Suppressor macrophage (primary cell): Measurements from ENCODE around the gene CACNA1G.

Experiments
- DNase-seq, 4 experiments: peaks; one replicate each; pipeline ENCODE4 v3.0.0-alpha.2; 2020 to 2022

The CACNA1G gene

DNA sequence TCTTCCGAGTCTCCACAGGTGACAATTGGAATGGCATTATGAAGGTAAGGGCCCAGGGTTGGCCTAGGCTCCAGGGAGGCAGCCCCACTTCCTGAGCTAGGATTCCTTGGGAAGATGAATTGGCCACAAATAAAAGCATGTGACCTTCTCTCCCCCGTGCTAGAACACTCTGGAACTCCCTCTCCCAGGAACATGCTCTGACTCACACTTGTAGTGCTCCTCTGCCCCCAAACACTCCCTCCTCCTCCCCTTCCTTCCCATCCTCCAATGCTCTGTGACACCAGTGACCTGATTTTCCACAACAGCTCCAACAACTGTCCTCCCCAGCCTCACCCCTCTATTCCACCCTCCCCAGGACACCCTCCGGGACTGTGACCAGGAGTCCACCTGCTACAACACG is 57.8 kb downstream of the CACNA1G start:
- DNase-seq, result peak; percentile 14 to 43 (median 36)

DNA sequence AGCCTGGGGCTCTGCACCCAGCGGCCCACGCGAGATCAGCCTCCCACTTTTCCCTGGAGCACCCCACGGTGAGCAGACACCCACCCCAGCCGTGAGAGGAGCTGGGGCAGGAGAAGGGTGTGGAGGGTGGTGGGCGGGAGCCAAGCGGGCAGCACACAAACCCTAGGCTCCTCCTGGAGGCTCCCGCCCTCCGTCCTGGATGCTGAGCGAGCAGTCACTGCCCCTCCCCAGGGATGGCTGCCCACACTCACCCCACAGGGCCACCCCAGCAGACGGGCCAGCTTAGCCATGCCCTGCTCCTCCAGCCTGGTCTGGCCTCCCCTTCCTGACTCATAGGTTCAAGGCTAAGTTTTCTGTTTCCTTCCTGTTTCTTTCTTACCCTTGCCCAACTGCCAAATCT is 58.4 kb downstream of the CACNA1G start:
- DNase-seq, result peak; percentile 77 to 87 (median 86)

DNA sequence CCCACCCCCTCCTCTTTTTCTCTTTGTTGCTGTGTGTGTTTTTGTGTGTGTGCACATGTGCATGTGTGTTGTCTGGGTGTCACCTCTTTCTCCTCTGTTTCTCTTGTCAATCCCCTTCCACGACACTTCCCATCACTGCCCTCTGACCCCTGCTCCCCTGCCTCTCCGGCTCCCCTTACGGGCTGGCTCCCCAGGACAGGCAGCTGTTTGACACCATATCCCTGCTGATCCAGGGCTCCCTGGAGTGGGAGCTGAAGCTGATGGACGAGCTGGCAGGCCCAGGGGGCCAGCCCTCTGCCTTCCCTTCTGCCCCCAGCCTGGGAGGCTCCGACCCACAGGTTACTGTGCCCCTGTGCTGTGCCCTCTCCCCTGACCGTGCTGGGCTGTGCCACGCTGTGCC is 59.0 kb downstream of the CACNA1G start:
- DNase-seq, result no peak

DNA sequence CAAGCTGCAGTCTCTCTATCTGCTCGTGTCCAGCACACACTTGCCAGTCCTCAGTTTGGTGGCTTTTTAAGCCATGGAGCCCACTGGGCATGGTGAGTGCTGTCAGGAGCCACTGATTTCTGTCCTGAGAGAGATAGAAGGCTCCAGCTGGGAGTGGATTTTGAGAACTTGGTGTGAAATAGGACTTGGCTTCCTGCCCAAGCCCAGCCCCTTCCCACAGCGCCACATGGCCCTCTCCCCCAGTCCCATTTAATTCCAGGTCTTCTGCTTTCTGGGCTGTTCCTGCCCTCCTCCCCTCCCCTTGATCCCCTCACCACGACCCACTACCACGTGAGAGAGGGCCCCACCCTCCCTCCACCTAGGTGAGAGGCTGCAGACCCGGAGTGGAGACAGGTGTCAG is 59.7 kb downstream of the CACNA1G start:
- no peak for DNase-seq

DNA sequence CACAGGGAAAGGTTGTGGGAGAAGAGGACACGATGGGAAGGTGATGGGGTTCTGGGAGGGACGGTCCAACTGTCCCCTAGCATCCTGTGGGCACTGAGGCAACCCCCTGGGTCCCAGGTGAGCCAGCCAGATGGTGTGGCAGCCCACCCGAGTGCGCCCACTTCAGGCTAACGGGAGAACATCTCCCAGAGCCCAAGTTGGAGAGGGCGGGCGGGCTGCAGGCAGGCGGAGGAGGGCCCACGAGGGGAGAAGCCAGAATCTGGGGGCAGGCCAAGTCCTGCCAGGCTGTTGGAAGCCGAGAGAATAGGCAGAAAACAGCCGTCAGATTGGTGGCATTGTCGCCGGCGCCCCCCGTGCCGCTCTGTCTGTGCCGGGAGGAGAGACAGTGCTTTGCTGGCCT is 60.3 kb downstream of the CACNA1G start:
- DNase-seq, result no peak

DNA sequence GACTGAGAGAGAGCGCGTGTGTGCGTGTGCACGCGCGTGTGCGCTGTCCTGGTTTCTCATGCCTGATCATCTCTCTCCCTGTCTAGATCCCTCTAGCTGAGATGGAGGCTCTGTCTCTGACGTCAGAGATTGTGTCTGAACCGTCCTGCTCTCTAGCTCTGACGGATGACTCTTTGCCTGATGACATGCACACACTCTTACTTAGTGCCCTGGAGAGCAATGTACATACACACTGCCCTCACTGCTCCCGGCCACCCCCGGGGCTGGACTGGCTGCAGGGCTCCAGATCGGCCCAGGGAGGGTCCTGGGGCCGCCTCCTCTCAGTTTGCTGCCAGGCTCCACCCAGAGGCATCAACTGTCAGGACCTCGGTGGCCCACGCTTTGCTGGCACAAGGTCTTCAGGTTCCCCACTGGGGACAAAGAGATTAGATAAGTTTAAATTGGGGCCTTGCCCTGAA is 61.1 kb downstream of the CACNA1G start:
- peak; percentile 70 to 88 (median 78) for DNase-seq

DNA sequence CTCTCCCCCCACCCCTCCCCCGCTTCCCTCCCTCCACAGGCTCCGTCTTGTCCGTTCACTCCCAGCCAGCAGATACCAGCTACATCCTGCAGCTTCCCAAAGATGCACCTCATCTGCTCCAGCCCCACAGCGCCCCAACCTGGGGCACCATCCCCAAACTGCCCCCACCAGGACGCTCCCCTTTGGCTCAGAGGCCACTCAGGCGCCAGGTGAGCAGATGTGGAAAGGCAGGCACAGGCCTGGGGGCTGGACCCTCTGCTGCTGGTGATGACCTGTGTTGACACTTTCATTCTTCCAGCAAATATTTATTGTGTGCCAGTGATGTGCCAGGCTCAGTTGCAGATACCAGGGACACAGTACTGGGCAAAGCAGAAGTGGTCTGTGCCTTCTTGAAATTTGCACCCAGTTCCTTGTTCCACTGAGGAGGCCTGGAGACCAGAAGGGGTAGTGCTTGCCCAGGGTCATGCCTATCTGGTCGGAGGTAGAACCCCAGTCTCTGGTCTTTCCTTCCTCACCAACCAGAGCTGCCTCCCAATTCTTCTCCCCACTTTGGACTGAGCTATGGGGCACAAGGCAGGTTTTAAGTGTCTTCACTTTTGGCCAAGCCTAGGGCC is 63.9 kb downstream of the CACNA1G start:
- peak; percentile 67 to 83 (median 78) for DNase-seq

DNA sequence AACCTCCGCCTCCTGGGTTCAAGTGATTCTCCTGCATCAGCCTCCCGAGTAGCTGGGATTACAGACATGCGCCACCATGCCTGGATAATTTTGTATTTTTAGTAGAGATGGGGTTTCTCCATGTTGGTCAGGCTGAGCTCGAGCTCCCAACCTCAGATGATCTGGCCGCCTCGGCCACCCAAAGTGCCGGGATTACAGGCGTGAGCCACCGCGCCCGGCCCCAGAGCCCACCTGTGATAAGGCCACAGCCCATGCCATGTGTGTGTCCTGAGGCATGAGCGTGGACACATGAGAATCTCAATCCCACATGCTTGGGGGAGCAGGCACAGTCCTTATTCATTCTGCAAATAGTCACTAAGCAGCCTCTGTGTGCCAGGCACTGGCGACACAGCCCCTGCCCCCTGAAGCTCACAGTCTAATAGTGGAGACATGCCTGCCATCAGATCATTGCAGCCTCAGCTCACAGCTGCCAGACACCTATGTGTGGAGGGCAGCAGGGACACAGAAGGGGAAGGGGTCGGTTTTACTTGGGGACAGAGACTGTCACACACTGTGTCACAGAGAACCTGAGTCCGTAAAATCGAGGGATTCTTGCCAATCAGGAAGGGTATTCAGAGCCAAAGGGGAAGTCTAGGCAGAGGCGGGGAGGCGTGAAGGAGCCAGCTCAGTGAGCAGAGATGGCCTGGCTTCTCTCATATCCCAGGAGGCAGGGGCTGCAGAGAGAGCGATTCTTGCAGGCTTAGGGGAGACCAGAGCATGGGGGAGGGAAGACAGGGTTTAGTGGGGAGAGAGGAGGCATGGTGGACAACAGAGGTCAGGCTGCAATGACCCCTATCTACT is 64.7 kb downstream of the CACNA1G start:
- DNase-seq, result peak; percentile 38 to 62 (median 52)

DNA sequence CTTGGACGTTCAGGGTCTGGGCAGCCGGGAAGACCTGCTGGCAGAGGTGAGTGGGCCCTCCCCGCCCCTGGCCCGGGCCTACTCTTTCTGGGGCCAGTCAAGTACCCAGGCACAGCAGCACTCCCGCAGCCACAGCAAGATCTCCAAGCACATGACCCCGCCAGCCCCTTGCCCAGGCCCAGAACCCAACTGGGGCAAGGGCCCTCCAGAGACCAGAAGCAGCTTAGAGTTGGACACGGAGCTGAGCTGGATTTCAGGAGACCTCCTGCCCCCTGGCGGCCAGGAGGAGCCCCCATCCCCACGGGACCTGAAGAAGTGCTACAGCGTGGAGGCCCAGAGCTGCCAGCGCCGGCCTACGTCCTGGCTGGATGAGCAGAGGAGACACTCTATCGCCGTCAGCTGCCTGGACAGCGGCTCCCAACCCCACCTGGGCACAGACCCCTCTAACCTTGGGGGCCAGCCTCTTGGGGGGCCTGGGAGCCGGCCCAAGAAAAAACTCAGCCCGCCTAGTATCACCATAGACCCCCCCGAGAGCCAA is 65.6 kb downstream of the CACNA1G start:
- DNase-seq, result peak; percentile 75 to 85 (median 76)

DNA sequence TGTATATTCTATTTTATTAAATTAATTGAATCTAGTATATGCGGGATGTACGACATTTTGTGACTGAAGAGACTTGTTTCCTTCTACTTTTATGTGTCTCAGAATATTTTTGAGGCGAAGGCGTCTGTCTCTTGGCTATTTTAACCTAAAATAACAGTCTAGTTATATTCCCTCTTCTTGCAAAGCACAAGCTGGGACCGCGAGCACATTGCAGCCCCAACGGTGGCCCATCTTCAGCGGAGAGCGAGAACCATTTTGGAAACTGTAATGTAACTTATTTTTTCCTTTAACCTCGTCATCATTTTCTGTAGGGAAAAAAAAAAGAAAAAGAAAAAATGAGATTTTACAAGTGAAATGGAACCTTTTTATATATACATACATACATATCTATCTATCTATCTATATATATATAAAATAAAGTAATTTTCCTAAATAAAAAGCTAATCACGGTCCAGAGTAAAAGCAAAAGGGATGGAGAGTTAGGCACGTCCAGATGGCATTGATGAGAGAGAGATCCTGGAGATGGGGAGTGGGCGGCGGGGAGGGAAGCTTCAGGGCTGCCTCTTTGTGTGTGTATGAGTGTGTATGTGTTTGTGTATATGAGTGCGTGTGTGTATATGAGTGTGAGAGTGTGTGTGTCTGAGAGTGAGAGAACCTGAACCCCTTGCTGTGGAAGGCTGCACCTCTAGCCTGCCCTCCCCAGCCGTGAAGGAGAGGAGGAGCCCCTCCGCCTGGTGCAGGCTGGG is 66.7 kb downstream of the CACNA1G start:
- no peak for DNase-seq

DNA sequence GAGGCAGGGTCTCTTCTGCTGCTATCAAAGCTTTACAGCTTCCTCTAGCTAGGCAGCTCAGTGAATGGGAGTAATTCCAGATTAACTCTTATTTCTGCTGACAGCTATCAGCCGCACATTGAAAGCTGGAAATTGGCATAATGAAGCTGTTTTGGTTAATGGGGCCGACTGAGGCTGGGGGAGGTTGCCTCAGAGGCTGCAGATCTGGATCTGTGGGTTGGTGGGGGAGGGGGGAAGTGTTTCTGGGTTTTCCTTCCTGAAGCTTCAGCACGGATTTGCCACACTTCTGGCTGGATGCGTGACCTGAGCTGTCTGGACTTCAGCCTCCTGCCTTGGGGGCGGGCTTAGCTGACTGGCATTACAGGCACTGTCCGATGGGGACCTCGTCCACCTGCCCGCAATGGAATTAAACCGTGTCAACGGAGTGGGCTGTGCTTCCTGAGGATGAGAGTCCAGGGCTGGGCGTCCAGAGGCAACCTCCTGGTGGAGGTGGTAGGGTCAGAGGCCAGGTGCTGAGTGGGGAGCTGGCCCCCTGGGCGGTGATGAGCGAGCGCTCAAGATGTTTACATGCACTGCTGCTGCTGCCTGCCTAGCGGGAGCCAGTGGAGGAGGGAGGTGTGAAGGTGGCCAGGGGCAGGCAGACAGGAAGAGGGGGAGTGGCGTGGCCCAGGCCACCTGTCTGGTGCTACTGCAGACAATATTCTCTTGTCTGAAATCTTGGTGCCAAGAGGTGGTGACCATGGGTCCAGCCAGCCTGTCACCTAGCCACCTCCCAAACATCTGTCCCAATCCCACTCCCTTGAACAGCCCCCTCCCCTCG is 67.5 kb downstream of the CACNA1G start:
- peak in 2 of 4 experiments; percentile 52 to 59 for DNase-seq

DNA sequence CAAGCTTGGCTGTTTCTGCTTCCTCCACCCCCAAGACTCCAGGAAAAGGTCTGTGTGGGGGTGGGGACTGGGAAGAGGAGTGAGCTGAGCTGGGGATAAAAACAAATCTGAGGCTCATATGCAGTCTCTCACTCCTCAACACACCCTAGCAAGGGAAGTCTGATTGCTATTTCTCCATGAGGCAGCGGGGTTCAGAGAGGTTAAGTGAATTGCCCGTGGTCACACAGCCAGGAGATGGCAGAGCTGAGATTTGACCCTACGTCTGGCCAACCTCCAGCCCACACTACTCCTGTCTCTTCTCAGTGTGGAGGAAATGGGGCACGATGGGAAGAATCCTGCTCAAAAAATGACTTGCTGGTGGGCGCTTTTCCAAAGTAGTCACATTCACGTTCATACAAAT is 69.4 kb downstream of the CACNA1G start:
- DNase-seq, result peak in 1 of 4 experiments; percentile 1

DNA sequence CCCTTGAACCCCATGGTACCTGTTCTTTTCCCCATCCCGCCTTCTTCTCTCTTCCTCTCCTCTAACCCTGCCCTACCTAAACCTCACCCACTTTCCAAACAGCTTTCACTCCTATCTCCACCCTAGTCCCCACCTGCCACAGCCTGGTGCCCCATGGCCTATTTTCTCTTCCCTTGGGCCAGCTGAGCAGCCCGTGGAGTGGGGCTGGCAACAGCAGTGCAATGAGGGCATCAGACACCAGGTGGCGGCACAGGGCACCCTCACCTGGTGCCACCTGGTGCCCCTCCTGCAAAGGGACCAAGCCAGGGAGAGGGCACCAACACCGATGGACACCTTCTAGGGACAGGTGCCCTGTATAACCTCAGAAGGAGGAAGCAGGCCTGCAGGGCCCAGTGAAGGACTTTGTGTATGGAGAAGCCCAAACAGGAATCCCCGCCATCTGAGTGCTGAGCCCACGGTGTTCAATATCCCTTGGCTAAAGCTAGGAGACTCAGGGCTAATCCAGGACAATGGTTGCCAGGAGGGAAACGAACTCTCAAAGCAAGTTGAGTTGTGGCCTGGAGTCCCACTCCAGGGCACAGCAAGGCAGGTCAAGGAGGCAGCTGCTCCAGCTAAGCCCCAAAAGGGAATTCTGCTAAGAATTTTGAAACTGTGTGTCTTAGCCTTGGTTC is 70.1 kb downstream of the CACNA1G start:
- peak in 2 of 4 experiments; percentile 45 to 64 for DNase-seq

DNA sequence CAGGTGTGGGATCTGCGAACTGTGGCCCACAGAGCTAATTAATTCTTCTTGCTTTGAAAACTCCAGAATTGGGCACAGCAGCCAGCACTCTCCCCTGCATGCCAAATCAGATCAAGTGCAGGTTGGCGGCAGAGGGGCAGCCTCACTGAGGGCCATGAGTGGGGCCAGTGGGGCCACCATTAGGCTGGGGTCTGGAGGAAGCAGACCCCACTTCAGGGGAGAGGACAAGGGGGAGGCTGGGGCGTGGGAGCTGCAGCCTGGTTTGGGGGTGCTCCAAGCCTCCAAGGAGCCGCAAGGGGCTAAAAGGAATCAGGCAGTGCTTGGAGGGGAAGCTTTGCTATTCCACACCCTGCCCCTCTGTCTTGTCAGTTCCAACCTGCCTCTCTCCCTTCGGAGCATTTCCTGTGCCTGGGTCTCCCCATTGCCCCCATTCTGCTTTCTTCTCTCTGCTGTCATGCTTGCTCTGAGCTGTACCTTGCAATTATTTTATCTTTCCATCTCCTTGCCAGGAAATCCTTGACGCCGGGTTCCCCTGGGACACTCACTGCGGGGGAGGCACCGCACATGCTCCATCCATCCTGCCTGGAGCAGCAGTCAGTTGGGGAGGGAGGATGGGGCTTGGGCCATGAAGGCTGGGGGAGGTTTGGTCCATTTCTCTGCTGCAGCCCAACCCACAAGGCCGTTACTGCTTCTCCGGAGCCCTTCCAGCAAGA is 70.8 kb downstream of the CACNA1G start:
- no peak for DNase-seq

DNA sequence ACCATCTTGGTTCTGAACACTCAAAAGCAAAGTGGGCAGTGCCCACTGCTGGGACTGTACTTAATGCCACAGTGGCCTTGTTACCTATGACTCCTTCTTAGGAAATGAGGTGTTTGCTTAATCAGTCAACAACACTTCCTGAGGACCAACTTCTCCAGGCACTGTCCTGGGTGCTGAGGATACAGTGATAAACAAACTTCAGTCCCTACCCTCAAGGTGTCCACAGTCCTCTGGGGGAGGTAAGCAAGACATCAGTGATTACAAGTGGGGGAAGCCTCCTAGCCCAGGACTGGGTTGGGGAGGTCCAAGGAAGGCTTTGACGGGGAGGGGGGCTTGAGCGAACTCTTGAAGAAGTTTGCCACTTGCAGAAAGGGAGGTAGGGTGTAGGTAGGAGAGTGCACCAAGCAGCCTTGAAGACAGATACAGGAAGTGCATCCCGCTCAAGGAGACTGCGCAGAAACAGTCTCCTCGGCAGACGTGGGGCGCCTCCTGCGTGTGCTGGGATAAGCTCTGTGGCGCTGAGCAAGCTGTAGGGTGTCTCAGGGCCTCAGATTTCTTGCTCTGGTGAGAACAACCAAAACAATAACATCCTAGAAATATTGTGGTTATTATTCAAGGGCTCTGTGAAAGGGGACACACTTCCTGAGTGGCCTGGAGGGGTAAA is 71.5 kb downstream of the CACNA1G start:
- DNase-seq, result no peak

DNA sequence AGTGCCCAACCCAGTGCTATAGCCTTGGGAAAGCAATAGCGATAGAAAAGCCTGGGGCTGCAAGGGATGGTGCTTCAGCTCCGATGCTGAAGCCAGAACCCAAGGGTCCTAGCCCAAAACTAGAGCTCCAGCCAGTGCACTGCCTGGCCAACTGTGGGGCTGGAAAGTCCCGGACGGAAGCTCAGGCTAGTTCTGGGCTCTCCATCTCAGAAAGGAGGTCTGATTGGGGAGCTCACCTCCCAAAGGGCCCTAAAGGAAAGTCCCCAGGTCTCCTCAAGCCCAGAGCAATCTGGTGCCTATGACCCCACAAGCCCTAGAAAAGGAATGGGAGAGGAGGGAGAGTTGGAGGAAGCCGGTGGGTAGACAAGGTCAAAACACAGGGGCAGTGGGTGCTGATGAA is 72.1 kb downstream of the CACNA1G start:
- DNase-seq, result no peak

DNA sequence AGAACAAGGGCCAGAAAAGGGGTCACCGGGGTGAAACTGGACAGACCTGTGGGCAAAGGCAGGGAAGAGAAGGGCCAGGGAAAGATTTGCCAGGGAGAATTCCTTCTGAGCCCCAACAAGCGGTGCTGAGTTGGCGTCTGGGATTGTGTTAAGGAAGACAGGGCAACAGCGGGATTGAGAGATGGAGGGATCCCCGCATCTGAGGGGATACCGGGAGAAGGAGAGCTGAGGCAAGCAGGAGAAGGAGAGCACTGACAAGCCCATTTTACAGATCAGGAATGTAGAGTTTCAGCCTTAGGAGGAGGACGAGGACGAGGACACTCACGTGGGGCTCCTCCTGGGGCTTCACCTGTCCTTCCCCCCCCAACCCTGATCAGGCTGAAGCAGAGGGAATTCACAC is 73.2 kb downstream of the CACNA1G start:
- DNase-seq, result peak in 1 of 4 experiments; percentile 3

DNA sequence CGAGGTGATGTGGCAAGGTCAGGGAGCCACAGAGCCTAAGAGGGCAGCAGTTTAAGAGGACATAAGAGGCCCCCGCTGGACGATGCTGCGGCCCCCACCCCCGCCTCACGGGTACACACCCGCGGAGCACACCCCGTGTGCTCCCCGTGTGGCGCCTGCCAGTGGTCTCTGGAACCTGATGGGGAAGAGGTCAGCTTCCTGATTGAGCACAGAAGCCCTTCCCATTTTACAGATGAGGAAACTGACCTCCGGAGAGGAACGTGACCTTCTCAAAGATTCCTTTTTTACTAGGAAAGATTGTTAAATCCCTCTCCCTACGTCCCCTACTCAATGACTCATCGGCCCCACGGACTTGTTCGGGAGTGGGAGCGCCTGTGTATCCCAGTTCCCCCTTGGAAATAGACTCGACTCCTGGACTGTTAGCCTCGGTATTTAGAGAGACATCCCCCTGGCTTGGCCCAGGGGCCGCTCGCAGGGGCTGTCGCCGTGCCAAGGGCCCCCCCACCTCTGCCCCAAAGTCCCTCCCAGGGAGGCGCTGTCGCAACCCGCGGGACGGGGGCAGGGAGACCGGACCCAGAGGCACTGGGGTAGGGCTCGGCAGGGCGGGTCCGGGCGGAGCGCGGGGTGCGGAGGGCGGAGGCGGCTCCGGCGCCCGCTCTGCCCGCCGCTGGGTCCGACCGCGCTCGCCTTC is 73.9 kb downstream of the CACNA1G start, which contains the start of gene ABCC3:
TSS of gene ABCC3 (plus strand) at position 658 of the 691 bp plus-strand sequence. CDS start 56 bp downstream, outside the sequence.
- peak; percentile 71 to 88 (median 84) for DNase-seq
